Stomach (tissue), 9 donors: ENCODE measurements around the gene PPP2R2C. TPM values are rescaled to one million over a fixed set of nuclear protein-coding genes. Genes with fewer than 3 reads are reported as not detected.

Experiments used
- DNase-seq, 2 donors: peaks; one replicate each; pipeline versions ENCODE4 v3.0.0 to v3.0.0-alpha.2; 2013 to 2019
- H3K27ac ChIP-seq, 5 donors: fragments of 200-600 bp in 4 of 5; sonication (generic) in 4 of 5; one replicate each; pipeline ENCODE4 v1.5.1; 2013 to 2019; ENCODE audit warnings: mild to moderate bottlenecking in 1 of 5, moderate library complexity in 1 of 5
- H3K27me3 ChIP-seq, 3 donors: fragments of 200-600 bp; sonication (generic); one replicate each; pipeline ENCODE4 v1.5.1; 2017 to 2019; ENCODE audit warnings: mixed run types in 1 of 3
- H3K36me3 ChIP-seq, 4 donors: fragments of 200-600 bp; sonication (generic); 1 replicate in 3 of 4; 2 replicates in 1 of 4; pipeline ENCODE4 v1.5.1; 2016 to 2019
- H3K4me1 ChIP-seq, 4 donors: fragments of 200-600 bp; sonication (generic); one replicate each; pipeline ENCODE4 v1.5.1; 2016 to 2019
- H3K4me3 ChIP-seq, 4 donors: fragments of 200-600 bp; sonication (generic) in 3 of 4; one replicate each; pipeline ENCODE4 v1.5.1; 2016 to 2019; ENCODE audit warnings: mild to moderate bottlenecking in 1 of 4
- H3K9me3 ChIP-seq, 4 donors: fragments of 200-600 bp; sonication (generic); one replicate each; pipeline ENCODE4 v1.5.1; 2016 to 2019
- EP300 ChIP-seq: sonication (generic); formaldehyde crosslinking; IDR thresholded peaks from one replicate; pipeline ENCODE4 v1.6.1; 2017; ENCODE audit warnings: antibody characterized with exemption
- POLR2A ChIP-seq, 4 donors: fragments of 450-650 bp; IDR thresholded peaks; one replicate each; pipeline ENCODE4 v1.6.1; 2016; ENCODE audit warnings: antibody characterized with exemption in 4 of 4, control low read depth in 2 of 4, mild to moderate bottlenecking in 1 of 4, moderate library complexity in 1 of 4
- POLR2AphosphoS5 ChIP-seq, 3 donors: sonication (generic); formaldehyde crosslinking; IDR thresholded peaks; one replicate each; pipeline ENCODE4 v1.6.1; 2016; ENCODE audit warnings: antibody characterized with exemption in 3 of 3
- WGBS, 5 donors: extraction: QIAGEN DNeasy Blood & Tissue Kit in 3 of 5; methylation state at CpG; one replicate each; pipeline versions ENCODE4 v1.1.5 to v1.1.7; 2013 to 2018; 5-methylcytosine and 5-hydroxymethylcytosine counted together
- intact Hi-C: fragments of 100-400 bp; cut with DNase I; formaldehyde crosslinking; loops from one replicate; pipeline ENCODE4 v1.15.1; 2023; ENCODE audit warnings: low total_unique reads
- polyA plus RNA-seq, 3 donors: library from polyadenylated mRNA; stranded (reverse); fragments of 200-250 nt; gene quantifications; one replicate each; pipeline ENCODE4 v1.2.3, GENCODE V29; 2013
- total RNA-seq, 5 donors: library from RNA; depleted of rRNA; stranded (reverse); fragments of >200 nt; gene quantifications; one replicate each; pipeline versions ENCODE4 v1.1.0 to v1.2.3, GENCODE V29; 2014 to 2016
- TF ChIP-seq, protein P1 (sequence below), 7 experiments: fragments of 450-650 bp in 4 of 7; fragments of 200-600 bp in 3 of 7; sonication (generic) in 3 of 7; IDR thresholded peaks; one replicate each; pipeline ENCODE4 v1.5.1; 2016 to 2019; ENCODE audit warnings: antibody characterized with exemption in 7 of 7, control low read depth in 2 of 7, mild to moderate bottlenecking in 1 of 7
- donor health status: healthy with polysubstance abuse.
- donor health status: Bipolar disorder and iron deficiency.
- donor health status: healthy.

The PPP2R2C gene
- total and polyA plus RNA-seq, 8 donors: 1.4 to 5.0 (median 1.5) TPM; not detected in 5

DNA sequence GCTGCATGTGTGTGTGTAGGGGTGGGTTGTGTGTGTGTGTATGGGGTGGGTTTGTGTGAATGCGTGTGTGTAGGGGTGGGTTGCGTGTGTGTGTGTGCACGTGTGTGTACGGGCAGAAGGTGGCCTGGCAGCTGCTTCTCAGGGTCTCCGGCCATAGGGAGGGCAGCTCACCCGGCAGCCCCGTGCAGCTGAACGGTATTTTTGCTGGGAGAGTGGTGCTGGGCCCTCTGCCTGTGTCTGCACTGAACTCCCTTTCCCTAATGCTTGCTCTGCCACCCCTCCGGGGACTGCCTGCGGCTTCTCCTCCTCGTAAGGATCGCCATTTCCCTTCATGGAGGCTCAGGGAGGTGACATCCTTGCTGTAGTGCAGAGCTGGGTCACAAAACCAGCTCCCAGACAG, 172.5 kb downstream of the PPP2R2C start:
- H3K36me3 ChIP-seq: peaks cover 49 to 94% (median 91%) of the 10 kb centered on the region in 4 donors
- H3K4me3 ChIP-seq: no peak overlapping the region
- peak overlapping the region in 1 of 5 donors; percentile 89 for H3K27ac ChIP-seq
- H3K4me1 ChIP-seq: peaks cover 0 to 11% (median 3%) of the 10 kb centered on the region in 4 donors
- intact Hi-C loops: no loop called here
- no peaks in the 10 kb centered on the region for H3K27me3 ChIP-seq
- TF ChIP-seq EP300: no peak
- no peak for TF ChIP-seq POLR2AphosphoS5 (IDR thresholded peaks at IDR 0.05)
- TF ChIP-seq, protein P1, sequence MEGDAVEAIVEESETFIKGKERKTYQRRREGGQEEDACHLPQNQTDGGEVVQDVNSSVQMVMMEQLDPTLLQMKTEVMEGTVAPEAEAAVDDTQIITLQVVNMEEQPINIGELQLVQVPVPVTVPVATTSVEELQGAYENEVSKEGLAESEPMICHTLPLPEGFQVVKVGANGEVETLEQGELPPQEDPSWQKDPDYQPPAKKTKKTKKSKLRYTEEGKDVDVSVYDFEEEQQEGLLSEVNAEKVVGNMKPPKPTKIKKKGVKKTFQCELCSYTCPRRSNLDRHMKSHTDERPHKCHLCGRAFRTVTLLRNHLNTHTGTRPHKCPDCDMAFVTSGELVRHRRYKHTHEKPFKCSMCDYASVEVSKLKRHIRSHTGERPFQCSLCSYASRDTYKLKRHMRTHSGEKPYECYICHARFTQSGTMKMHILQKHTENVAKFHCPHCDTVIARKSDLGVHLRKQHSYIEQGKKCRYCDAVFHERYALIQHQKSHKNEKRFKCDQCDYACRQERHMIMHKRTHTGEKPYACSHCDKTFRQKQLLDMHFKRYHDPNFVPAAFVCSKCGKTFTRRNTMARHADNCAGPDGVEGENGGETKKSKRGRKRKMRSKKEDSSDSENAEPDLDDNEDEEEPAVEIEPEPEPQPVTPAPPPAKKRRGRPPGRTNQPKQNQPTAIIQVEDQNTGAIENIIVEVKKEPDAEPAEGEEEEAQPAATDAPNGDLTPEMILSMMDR (IDR thresholded peaks at IDR 0.05): no peak
- TF ChIP-seq POLR2A (IDR thresholded peaks at IDR 0.05): no peak
- 82 to 97% (median 93%) methylated on average over 10 to 12 of the region's 12 CpGs for WGBS, 5 donors
- no peaks in the 10 kb centered on the region for H3K9me3 ChIP-seq
- DNase-seq: no peak

DNA sequence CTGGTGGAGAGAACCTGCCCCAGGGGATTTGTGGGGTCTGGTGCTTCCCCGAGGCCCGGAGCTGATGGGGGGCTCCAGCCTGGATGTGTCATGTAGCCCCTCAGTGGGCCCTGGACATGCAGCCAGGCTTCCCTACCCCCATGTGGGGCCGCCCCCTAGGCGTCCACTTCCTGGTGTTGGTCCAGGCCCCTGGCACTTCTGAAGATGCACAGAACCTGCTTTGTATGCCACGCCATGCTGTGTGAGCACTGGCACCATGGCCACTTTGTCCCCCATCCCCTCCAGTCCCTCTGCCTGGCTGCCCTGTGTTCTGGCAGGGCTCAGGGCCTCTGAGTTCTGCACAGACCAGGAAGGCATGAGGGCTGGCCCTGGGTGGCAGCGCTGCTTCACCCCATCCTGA, 173.6 kb downstream of the PPP2R2C start:
- no peak for TF ChIP-seq POLR2A (IDR thresholded peaks at IDR 0.05)
- TF ChIP-seq, protein P1 (IDR thresholded peaks at IDR 0.05): no peak
- no peak for TF ChIP-seq POLR2AphosphoS5 (IDR thresholded peaks at IDR 0.05)
- TF ChIP-seq EP300: no peak
- Histone ChIP-seq H3K4me3 (no peak overlapping the region), H3K27me3 (no peaks in the 10 kb centered on the region), H3K4me1 (peaks cover 0 to 11% (median 3%) of the 10 kb centered on the region in 4 donors), H3K27ac (peak overlapping the region in 4 of 5 donors; percentile 48 to 89 (median 58)), H3K9me3 (no peaks in the 10 kb centered on the region), H3K36me3 (peaks cover 50 to 95% (median 91%) of the 10 kb centered on the region in 4 donors)
- intact Hi-C loops: no loop called here
- DNase-seq: no peak
- WGBS, 5 donors: 85 to 96% (median 93%) methylated on average over 3 to 6 of the region's 6 CpGs

- 61 to 94% (median 71%) methylated on average over 6 to 13 of the region's 13 CpGs for WGBS, 5 donors
- Histone ChIP-seq H3K4me1 (peaks cover 0 to 11% (median 3%) of the 10 kb centered on the region in 4 donors), H3K27ac (peak overlapping the region; percentile 27 to 89 (median 50)), H3K27me3 (no peaks in the 10 kb centered on the region), H3K4me3 (no peak overlapping the region), H3K9me3 (no peaks in the 10 kb centered on the region), H3K36me3 (peaks cover 49 to 94% (median 91%) of the 10 kb centered on the region in 4 donors)
- no peak for TF ChIP-seq POLR2A (IDR thresholded peaks at IDR 0.05)
- TF ChIP-seq EP300: peak; percentile 87
- TF ChIP-seq POLR2AphosphoS5 (IDR thresholded peaks at IDR 0.05): peak; percentile 54 to 76 (median 55)
- intact Hi-C loops: no loop called here
- DNase-seq: peak in 1 of 2 donors; percentile 54
These were observed 174.4 kb downstream of the PPP2R2C start for GRCh38 chr4:6298035-6298434.

DNA sequence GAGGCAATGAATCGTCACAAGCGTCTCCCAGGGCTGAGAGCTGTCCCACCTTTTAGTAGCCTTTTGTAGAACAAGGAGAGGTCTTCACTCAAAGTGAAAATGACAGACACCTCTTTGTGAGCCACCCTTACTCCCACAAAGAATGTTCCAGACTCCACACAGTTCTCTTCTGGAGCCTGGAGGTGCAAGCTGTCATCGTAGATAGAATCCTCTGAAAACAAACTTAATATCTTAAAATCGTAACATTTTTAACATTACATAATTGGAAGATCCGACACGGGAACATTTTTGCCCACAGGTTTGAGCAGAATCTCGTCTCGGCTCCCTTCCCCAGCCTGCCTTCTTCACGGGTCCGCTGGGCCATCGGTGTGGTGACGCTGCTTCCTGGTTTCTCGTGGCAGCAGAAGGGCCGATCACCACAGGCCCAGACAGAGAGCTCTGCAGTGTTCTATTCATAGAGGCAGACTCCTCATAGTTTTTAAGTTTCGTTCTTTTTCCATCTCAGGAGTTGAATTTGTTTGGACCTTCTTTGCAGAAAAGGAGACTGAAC, 175.1 kb downstream of the PPP2R2C start:
- DNase-seq: no peak
- H3K4me1 ChIP-seq: peaks cover 0 to 11% (median 3%) of the 10 kb centered on the region in 4 donors
- TF ChIP-seq POLR2AphosphoS5 (IDR thresholded peaks at IDR 0.05) (no peak), EP300 (no peak), POLR2A (IDR thresholded peaks at IDR 0.05) (no peak)
- TF ChIP-seq, protein P1 (IDR thresholded peaks at IDR 0.05): no peak
- no peaks in the 10 kb centered on the region for H3K9me3 ChIP-seq
- no peaks in the 10 kb centered on the region for H3K27me3 ChIP-seq
- peak overlapping the region in 3 of 5 donors; percentile 38 to 89 (median 50) for H3K27ac ChIP-seq
- 84 to 90% (median 88%) methylated on average over 15 of the region's 15 CpGs for WGBS, 5 donors
- peaks cover 42 to 94% (median 91%) of the 10 kb centered on the region in 4 donors for H3K36me3 ChIP-seq
- no peak overlapping the region for H3K4me3 ChIP-seq
- intact Hi-C loops: no loop called here

DNA sequence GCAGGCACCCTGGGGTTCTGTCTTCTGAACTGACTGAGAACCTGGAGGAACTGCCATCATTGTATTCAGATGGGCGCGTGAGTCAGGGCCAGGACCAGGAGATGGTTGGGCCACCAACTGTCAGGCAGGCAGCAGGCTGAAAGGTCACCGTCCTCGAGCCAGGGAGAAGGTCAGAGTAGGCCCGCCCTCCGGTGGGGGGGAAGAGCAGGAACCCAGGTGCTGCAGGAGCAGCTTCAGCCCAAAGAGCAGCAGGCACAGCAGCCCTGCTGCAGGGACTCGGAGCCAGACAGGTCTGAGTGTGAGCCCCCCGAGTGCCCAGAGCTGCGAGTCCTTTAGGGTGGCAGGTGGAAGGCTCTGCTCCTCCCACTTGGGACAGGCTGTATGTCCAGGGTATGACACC, 176.4 kb downstream of the PPP2R2C start:
- H3K27me3 ChIP-seq: no peaks in the 10 kb centered on the region
- H3K27ac ChIP-seq: peak overlapping the region in 1 of 5 donors; percentile 89
- H3K9me3 ChIP-seq: no peaks in the 10 kb centered on the region
- WGBS, 5 donors: 85 to 95% (median 89%) methylated on average over 4 to 9 of the region's 9 CpGs
- peaks cover 0 to 11% (median 3%) of the 10 kb centered on the region in 4 donors for H3K4me1 ChIP-seq
- DNase-seq: no peak
- intact Hi-C loops: no loop called here
- H3K4me3 ChIP-seq: no peak overlapping the region
- no peak for TF ChIP-seq POLR2AphosphoS5 (IDR thresholded peaks at IDR 0.05)
- H3K36me3 ChIP-seq: peaks cover 33 to 94% (median 91%) of the 10 kb centered on the region in 4 donors
